ENCODE data around the gene SIT1.
A peak's percentile ranks its signal among the peaks of the same experiment; 100 is the strongest.
"Not testable (repeated sequence)": the region's sequence is repeated elsewhere in the genome, so short reads cannot be mapped to it uniquely, and the experiment has no call there.

The SIT1 gene

GRCh38 chr9:35638751-35639150 lies 12.0 kb downstream of the SIT1 start:
- DNase-seq: not testable (repeated sequence)

GRCh38 chr9:35637427-35637955 lies 13.2 kb downstream of the SIT1 start:
- DNase-seq: not testable (repeated sequence)

- not testable (repeated sequence) for DNase-seq
Measured at GRCh38 chr9:35636877-35637246, 13.9 kb downstream of the SIT1 start.

GRCh38 chr9:35636135-35636876 lies 14.4 kb downstream of the SIT1 start:
- DNase-seq: no peak

- DNase-seq: no peak
Measured at GRCh38 chr9:35635730-35636129, 15.0 kb downstream of the SIT1 start.

- DNase-seq: no peak
Measured at GRCh38 chr9:35629597-35629996, 21.1 kb downstream of the SIT1 start.

- DNase-seq: peak in 3 of 56 donors; percentile 5 to 29 (median 13)
Measured at GRCh38 chr9:35628389-35628991, 22.2 kb downstream of the SIT1 start.

- DNase-seq: no peak
Measured at GRCh38 chr9:35627575-35627974, 23.2 kb downstream of the SIT1 start.

- no peak for DNase-seq
Measured at GRCh38 chr9:35619800-35620158, 31.0 kb downstream of the SIT1 start.

GRCh38 chr9:35618854-35619799 lies 31.6 kb downstream of the SIT1 start:
- DNase-seq: no peak

- DNase-seq: no peak
Measured at GRCh38 chr9:35618325-35618727, 32.4 kb downstream of the SIT1 start, which contains the start of gene CD72. Gene CD72 (minus strand): TSS chr9:35618413. CDS start chr9:35618303, 110 bp downstream.

GRCh38 chr9:35617548-35617947 lies 33.2 kb downstream of the SIT1 start:
- DNase-seq: no peak

GRCh38 chr9:35616681-35617459 lies 33.9 kb downstream of the SIT1 start:
- peak in 16 of 56 donors; percentile 6 to 57 (median 20) for DNase-seq

- no peak for DNase-seq
Measured at GRCh38 chr9:35615981-35616680, 34.6 kb downstream of the SIT1 start.

- no peak for DNase-seq
Measured at GRCh38 chr9:35612843-35613242, 37.9 kb downstream of the SIT1 start.

- DNase-seq: not testable (repeated sequence)
Measured at GRCh38 chr9:35612066-35612465, 38.7 kb downstream of the SIT1 start.

GRCh38 chr9:35611230-35611797 lies 39.4 kb downstream of the SIT1 start:
- peak in 27 of 56 donors; percentile 8 to 69 (median 24) for DNase-seq

GRCh38 chr9:35609820-35610163 lies 40.9 kb downstream of the SIT1 start:
- no peak for DNase-seq

GRCh38 chr9:35609001-35609819 lies 41.5 kb downstream of the SIT1 start:
- DNase-seq: no peak
